Brain microvascular endothelial cell (primary cell): Measurements from ENCODE around the gene KRT77.
"Not testable (repeated sequence)": the region's sequence is repeated elsewhere in the genome, so short reads cannot be mapped to it uniquely, and the experiment has no call there.

Experiments
- DNase-seq: peaks from one replicate; pipeline ENCODE4 v3.0.0-alpha.2; 2020
- H3K27ac ChIP-seq: fragments of 250-450 bp; sonication (Bioruptor Pico); 2 replicates; pipeline ENCODE4 v1.5.1; 2020; ENCODE audit warnings: mild to moderate bottlenecking, moderate library complexity
- H3K27me3 ChIP-seq: fragments of 250-450 bp; sonication (Bioruptor Pico); replicated peaks from 2 replicates; pipeline ENCODE4 v1.5.1; 2020; ENCODE audit warnings: mild to moderate bottlenecking
- H3K36me3 ChIP-seq: fragments of 250-450 bp; sonication (Bioruptor Pico); replicated peaks from 2 replicates; pipeline ENCODE4 v1.5.1; 2020; ENCODE audit warnings: mild to moderate bottlenecking
- H3K4me3 ChIP-seq: 2 replicates; pipeline ENCODE4 v1.5.1; 2011; ENCODE audit warnings: low read depth, mild to moderate bottlenecking, control low read depth, low read length, moderate library complexity
- CTCF ChIP-seq: IDR thresholded peaks from 2 replicates; pipeline ENCODE4 v1.5.1; 2011; ENCODE audit warnings: low read depth, mild to moderate bottlenecking, moderate library complexity, low read length, control low read depth, inconsistent platforms; ENCODE audit errors: missing control alignments
- in situ Hi-C: cut with HindIII; loops from 2 replicates; pipeline ENCODE4 v1.10.0; 2017; ENCODE audit warnings: low sequenced_read_pairs, low pct_ligation_motif_present

Gene KRT77

DNA sequence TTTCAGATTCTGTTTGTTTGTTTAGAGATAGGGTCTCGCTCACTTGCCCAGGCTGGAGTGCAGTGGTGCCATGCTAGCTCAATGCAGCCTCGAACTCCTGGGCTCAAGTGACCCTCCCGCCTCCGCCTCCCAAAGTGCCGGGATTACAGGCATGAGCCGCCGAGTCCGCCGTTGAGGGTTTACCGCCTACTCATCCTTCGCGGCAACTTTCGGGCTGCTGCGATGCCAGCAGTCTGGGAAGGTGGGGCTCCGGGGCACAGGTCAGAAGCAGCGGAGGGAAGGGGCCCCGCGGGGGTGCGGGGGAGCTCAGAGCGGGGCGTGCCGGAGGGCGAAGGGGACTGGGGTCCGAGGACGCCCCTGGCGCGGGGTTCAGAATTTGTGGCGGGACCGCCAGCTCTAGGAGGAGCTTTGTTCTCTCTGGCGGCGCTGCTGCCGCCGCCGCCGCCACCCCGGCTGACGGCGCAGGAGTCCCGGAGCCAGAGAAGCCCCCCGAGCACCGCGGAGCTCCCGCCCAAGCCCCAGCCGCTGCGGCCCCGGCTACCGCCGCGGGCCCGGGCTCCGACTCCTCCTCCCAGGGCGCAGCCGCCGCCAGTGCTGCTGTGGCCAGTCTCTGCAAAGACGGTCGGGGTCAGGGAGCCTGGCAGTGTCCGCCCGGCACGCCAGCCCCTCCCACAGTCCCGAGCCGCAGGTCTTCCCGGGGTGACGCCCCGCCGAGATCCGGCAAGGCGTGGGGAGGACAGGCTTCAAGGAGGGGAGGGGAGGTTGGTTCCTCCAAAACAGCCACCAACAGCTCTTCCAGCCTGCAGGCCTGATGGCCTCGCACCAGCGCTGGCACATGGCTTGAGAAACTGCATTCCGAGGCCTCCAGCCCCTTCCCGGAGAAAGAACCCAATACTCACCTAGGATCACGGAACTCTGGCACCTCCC lies 10.9 kb upstream of the KRT77 start:
- DNase-seq: no peak
- no peak for TF ChIP-seq CTCF
- Histone ChIP-seq H3K27me3 (peaks cover 37% of the 10 kb centered on the region), H3K36me3 (no peaks in the 10 kb centered on the region), H3K27ac (no peak overlapping the region), H3K4me3 (no peak overlapping the region)
- in situ Hi-C loops: no loop called here

GRCh38 chr12:52712122-52712521 lies 8.8 kb upstream of the KRT77 start:
- H3K36me3 ChIP-seq, in situ Hi-C loops, H3K4me3 ChIP-seq, H3K27ac ChIP-seq, DNase-seq: not testable (repeated sequence)
- peaks cover 34% of the 10 kb centered on the region for H3K27me3 ChIP-seq

DNA sequence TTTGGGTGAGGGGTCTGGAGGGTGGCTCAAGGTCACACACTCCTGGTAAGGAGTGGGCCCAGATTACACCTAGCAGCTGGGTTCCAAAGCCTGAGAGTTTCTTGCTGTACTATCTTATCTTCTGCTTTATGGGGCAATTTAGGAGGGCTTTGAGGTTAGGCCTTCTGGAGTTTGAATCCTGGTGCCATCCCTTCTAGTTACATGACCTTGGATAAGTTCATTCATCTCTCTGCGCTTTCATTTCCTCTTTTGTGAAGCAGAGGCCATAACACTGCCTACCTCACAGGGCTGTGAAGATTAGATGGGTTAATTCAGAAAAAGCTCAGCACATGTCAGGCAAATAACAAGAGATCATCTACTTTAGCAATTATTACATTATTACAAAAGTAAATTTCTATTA lies 7.4 kb upstream of the KRT77 start:
- no peak for DNase-seq
- H3K27ac ChIP-seq: no peak overlapping the region
- in situ Hi-C loops: no loop called here
- peaks cover 29% of the 10 kb centered on the region for H3K27me3 ChIP-seq
- no peak overlapping the region for H3K4me3 ChIP-seq
- no peak for TF ChIP-seq CTCF
- H3K36me3 ChIP-seq: no peaks in the 10 kb centered on the region

DNA sequence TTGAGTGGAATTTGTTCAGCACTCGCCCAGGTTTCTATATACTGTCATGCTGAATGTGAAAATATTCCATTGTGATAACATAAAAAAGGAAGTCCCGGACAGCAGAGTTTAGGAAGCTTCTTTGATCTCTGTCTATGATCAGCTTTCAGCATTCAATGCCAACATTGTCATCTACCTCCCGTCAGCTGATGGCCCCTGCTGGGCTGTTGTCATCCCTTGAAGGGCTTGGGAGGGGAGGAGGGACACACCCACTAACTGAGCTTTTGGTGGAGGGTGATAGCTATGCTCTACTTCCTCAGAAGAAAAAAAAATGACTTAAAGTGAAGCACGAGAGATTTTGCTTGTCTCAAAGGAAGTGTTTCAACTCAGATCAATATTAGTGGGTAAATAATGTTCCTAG lies 4.7 kb upstream of the KRT77 start:
- H3K4me3 ChIP-seq: no peak overlapping the region
- no peaks in the 10 kb centered on the region for H3K36me3 ChIP-seq

DNA sequence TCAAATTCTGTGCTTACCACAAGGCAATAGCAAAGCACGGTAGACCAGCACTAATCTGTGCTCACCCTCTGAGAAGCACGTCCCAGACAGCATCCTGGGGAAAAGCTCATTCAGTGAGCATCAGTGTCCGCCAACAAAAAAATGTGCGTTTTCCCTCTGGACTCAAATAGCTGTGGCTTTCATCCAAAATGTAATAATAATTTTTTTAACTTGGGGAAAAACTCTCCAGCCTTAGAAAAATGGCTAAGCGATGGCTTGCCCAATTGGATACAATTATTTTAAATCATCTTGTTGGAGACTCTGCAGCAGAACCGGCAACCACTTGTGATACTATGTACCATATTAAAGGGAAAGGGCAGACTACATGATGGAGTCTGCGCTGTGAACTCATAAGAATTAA lies 1.1 kb upstream of the KRT77 start:
- in situ Hi-C loops: no loop called here
- no peak for TF ChIP-seq CTCF
- Histone ChIP-seq H3K27me3 (peaks cover 2% of the 10 kb centered on the region), H3K36me3 (no peaks in the 10 kb centered on the region), H3K27ac (no peak overlapping the region), H3K4me3 (no peak overlapping the region)
- DNase-seq: no peak

More for the DNA sequence above, 4.7 kb upstream of the KRT77 start:
- TF ChIP-seq CTCF: no peak
- H3K27ac ChIP-seq: no peak overlapping the region
- H3K27me3 ChIP-seq: peaks cover 7% of the 10 kb centered on the region
- no peak for DNase-seq
- in situ Hi-C loops: no loop called here

- in situ Hi-C loops: no loop called here
- no peak for TF ChIP-seq CTCF
Observed at GRCh38 chr12:52703878-52704277, 554 bp upstream of the KRT77 start.

More at GRCh38 chr12:52703878-52704277, 554 bp upstream of the KRT77 start:
- H3K4me3 ChIP-seq: no peak overlapping the region
- H3K36me3 ChIP-seq: no peaks in the 10 kb centered on the region
- H3K27ac ChIP-seq: no peak overlapping the region
- DNase-seq: no peak
- peaks cover 2% of the 10 kb centered on the region for H3K27me3 ChIP-seq
